SK-N-SH treated with all-trans-retinoic acid at 6 μM for 48 hours (cell line): ENCODE results near the gene SMIM9.

ENCODE experiments used
- ESRRG ChIP-seq: fragments of 250-450 bp; sonication (Bioruptor Pico); IDR thresholded peaks from 2 replicates; pipeline ENCODE4 v1.6.1; 2021; ENCODE audit warnings: mild to moderate bottlenecking
- PATZ1 ChIP-seq: fragments of 250-450 bp; sonication (Bioruptor Pico); IDR thresholded peaks from 2 replicates; pipeline ENCODE4 v1.8.0; 2020; ENCODE audit warnings: mild to moderate bottlenecking, moderate library complexity, borderline replicate concordance
- TSHZ2 ChIP-seq: fragments of 250-450 bp; sonication (Bioruptor Pico); IDR thresholded peaks from 2 replicates; pipeline ENCODE4 v1.5.0; 2020; ENCODE audit warnings: mild to moderate bottlenecking, moderate library complexity
- ZC3H10 ChIP-seq: fragments of 250-450 bp; sonication (Bioruptor Pico); IDR thresholded peaks from 2 replicates; pipeline ENCODE4 v1.5.1; 2021; ENCODE audit warnings: mild to moderate bottlenecking, moderate library complexity
- ZNF565 ChIP-seq: fragments of 450-650 bp; formaldehyde crosslinking; conservative IDR thresholded peaks from 2 replicates; pipeline ENCODE4 v1.5.0; 2020; ENCODE audit warnings: low read depth, mild to moderate bottlenecking, moderate library complexity

- TF ChIP-seq ZC3H10 (CRISPR knock-in tag) (no peak), PATZ1 (CRISPR knock-in tag) (no peak), TSHZ2 (no peak), ESRRG (CRISPR knock-in tag) (no peak), ZNF565 (CRISPR knock-in tag) (no peak)
These were observed 15.3 kb downstream of the SMIM9 start for GRCh38 chrX:154818916-154819770.
